HG03097 (cell line): ENCODE measurements around the gene SPIC.

ENCODE experiments used
- ATAC-seq: cut with Tn5 transposase; IDR thresholded peaks from one replicate; pipeline ENCODE4 v1.9.1; 2021; ENCODE audit not compliant: unreplicated experiment, low FRiP score

Gene SPIC

GRCh38 chr12:101521136-101521535, 46.0 kb downstream of the SPIC start:
- no peak for ATAC-seq

DNA sequence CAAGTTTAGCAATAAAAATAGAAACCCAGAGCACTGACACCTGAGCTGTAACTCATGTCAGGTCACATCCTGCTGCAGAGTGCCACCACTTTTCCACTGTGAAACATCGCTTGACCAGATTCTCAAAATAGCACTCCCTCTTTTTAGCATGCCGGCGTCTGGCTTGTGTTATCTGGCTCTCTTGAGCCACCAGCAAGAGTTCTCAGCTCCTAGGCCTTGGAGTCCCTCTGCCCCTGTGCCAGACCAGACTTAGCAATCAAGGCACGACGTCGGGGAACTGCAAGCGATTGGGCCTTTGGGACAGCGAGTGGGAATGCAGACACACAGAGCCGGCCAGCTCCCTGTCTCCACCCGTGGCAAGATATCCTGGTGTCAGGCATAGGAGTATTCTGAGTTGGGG, 52.5 kb downstream of the SPIC start:
- ATAC-seq: no peak

- no peak for ATAC-seq
Observed at GRCh38 chr12:101536069-101536674, 61.0 kb downstream of the SPIC start.
